NCI-H1092 treated with DMSO at 0.1 percent for 48 hours (cell line): ENCODE data around the gene PGA4.
"Not testable (repeated sequence)": the region's sequence is repeated elsewhere in the genome, so short reads cannot be mapped to it uniquely, and the experiment has no call there.

ENCODE experiments used
- DNase-seq: peaks from one replicate; lab custom pipeline; 2025; lab: John Stamatoyannopoulos, UW

PGA4 gene

GRCh38 chr11:61222047-61222446 lies at the start of gene PGA4:
Gene PGA4, plus strand, starts transcription at chr11:61222347. Its CDS starts 54 bp downstream, at chr11:61222401.
- DNase-seq = not testable (repeated sequence)

GRCh38 chr11:61172356-61172755 lies 49.8 kb upstream of the PGA4 start:
- DNase-seq = no peak

GRCh38 chr11:61172888-61173287 lies 49.3 kb upstream of the PGA4 start:
- DNase-seq = no peak

GRCh38 chr11:61173456-61173855 lies 48.7 kb upstream of the PGA4 start:
- no peak for DNase-seq

GRCh38 chr11:61174273-61174672 lies 47.9 kb upstream of the PGA4 start:
- DNase-seq = no peak

- no peak for DNase-seq
Observed at GRCh38 chr11:61174949-61175348, 47.2 kb upstream of the PGA4 start.

- no peak for DNase-seq
Observed at GRCh38 chr11:61176446-61176845, 45.7 kb upstream of the PGA4 start.

GRCh38 chr11:61180205-61180604 lies 41.9 kb upstream of the PGA4 start:
- not testable (repeated sequence) for DNase-seq

GRCh38 chr11:61181489-61181888 lies 40.7 kb upstream of the PGA4 start:
- no peak for DNase-seq

GRCh38 chr11:61183645-61184044 lies 38.5 kb upstream of the PGA4 start:
- no peak for DNase-seq

- no peak for DNase-seq
Observed at GRCh38 chr11:61186504-61186903, 35.6 kb upstream of the PGA4 start.

- DNase-seq = peak; percentile 86
Observed at GRCh38 chr11:61187505-61188130, 34.5 kb upstream of the PGA4 start.

- no peak for DNase-seq
Observed at GRCh38 chr11:61189933-61190332, 32.2 kb upstream of the PGA4 start.

- peak; percentile 82 for DNase-seq
Observed at GRCh38 chr11:61193596-61193995, 28.6 kb upstream of the PGA4 start.

GRCh38 chr11:61194169-61194671 lies 27.9 kb upstream of the PGA4 start:
- no peak for DNase-seq

GRCh38 chr11:61194981-61195695 lies 27.0 kb upstream of the PGA4 start:
- DNase-seq = no peak

GRCh38 chr11:61195719-61196118 lies 26.4 kb upstream of the PGA4 start:
- DNase-seq = no peak

GRCh38 chr11:61198361-61198760 lies 23.8 kb upstream of the PGA4 start:
- DNase-seq = peak; percentile 19

GRCh38 chr11:61198948-61199523 lies 23.1 kb upstream of the PGA4 start:
- DNase-seq = no peak

- no peak for DNase-seq
Observed at GRCh38 chr11:61201476-61201875, 20.7 kb upstream of the PGA4 start.

- DNase-seq = not testable (repeated sequence)
Observed at GRCh38 chr11:61202950-61203746, 19.0 kb upstream of the PGA4 start, which contains the start of gene PGA3. Gene PGA3, plus strand, starts transcription at chr11:61203515. Its CDS starts 50 bp downstream, at chr11:61203565.

- DNase-seq = not testable (repeated sequence)
Observed at GRCh38 chr11:61203873-61204272, 18.3 kb upstream of the PGA4 start.
